ENCODE measurements around the gene FBXO38. TPM values are rescaled to one million over a fixed set of nuclear protein-coding genes. Genes with fewer than 3 reads are reported as not detected.

FBXO38 gene
- total RNA-seq: 30.8 and 33.5 TPM in 2 replicates

GRCh38 chr5:148383564-148384379 is at the start of gene FBXO38:
FBXO38 (plus strand) TSS chr5:148383958; CDS start chr5:148394777, 10,819 bp downstream.

DNA sequence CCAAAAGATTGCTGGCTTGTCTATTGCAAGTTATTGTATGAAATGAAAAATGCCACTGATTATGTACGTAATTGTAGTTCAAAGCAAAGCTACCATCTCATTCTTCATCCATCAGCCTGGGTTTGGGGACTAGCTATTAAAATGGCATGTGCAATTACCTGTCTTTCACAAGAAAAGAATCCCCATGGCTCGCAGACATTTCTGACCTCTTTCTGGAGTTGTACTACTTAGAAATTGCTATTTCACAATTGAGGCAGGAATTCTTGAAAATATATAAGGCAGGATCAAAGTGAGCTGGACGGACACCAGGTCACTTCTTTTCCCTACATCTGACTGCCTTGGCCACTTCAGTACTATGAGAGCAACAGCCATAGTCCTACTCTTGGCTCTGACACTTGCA is 48.5 kb upstream of the FBXO38 start, which contains the start of gene SPINK9:
SPINK9 (plus strand) TSS at position 301 of the 400 bp plus-strand sequence; CDS start at position 356, 55 bp downstream.

Other genes with a start within 250 kb of the FBXO38 start
- not detected in 2 replicates for gene SPINK14, start 215.4 kb upstream of the FBXO38 start, total RNA-seq
- gene SPINK6, start 180.9 kb upstream of the FBXO38 start, total RNA-seq: not detected in 2 replicates
- gene MARCOL, start 145.4 kb upstream of the FBXO38 start, total RNA-seq: not detected in 2 replicates
- not detected in 2 replicates for gene SPINK13, start 115.2 kb upstream of the FBXO38 start, total RNA-seq
- gene SPINK7, start 71.5 kb upstream of the FBXO38 start, total RNA-seq: not detected in 2 replicates
- not detected in 2 replicates for gene SPINK9, start 48.4 kb upstream of the FBXO38 start, total RNA-seq

Data from mammary microvascular endothelial cell (primary cell).